Mucosa of gallbladder (tissue), 1 donor: ENCODE data around the gene DHRS13. TPM values are rescaled to one million over a fixed set of nuclear protein-coding genes. Genes with fewer than 3 reads are reported as not detected.
"Not testable (repeated sequence)": the region's sequence is repeated elsewhere in the genome, so short reads cannot be mapped to it uniquely, and the experiment has no call there.

ENCODE experiments used
- DNase-seq: peaks from one replicate; pipeline ENCODE4 v3.0.0-alpha.2; 2020; ENCODE audit warnings: low spot score
- total RNA-seq: library from RNA; stranded (reverse); gene quantifications from one replicate; pipeline ENCODE4 v1.2.1, GENCODE V29; 2021
- donor health status: DM: no; HTN: no; CAD: no.

The DHRS13 gene
- total RNA-seq, 1 donor from 2014 or later: 10.9 TPM

DNA sequence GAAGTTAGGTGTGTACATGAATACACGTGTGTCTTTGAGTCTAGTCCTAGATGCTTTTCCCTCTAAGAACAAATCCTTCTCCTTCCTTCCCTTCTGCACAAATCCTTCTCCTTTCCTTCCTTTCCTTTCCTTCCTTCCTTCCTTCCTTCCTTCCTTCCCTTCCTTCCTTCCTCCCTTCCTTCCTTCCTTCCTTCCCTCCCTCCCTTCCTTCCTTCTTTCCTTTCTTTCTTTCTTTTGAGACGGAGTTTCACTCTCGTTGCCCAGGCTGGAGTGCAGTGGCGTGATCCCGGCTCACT lies 615 bp upstream of the DHRS13 start:
- DNase-seq: not testable (repeated sequence)

- DNase-seq: no peak
These were observed 737 bp downstream of the DHRS13 start for GRCh38 chr17:28901866-28902818.

GRCh38 chr17:28900986-28901726 lies 1.7 kb downstream of the DHRS13 start:
- no peak for DNase-seq

- DNase-seq: no peak
These were observed 3.6 kb downstream of the DHRS13 start for GRCh38 chr17:28899212-28899815.

- no peak for DNase-seq
These were observed 4.3 kb downstream of the DHRS13 start for GRCh38 chr17:28898527-28898955.

DNA sequence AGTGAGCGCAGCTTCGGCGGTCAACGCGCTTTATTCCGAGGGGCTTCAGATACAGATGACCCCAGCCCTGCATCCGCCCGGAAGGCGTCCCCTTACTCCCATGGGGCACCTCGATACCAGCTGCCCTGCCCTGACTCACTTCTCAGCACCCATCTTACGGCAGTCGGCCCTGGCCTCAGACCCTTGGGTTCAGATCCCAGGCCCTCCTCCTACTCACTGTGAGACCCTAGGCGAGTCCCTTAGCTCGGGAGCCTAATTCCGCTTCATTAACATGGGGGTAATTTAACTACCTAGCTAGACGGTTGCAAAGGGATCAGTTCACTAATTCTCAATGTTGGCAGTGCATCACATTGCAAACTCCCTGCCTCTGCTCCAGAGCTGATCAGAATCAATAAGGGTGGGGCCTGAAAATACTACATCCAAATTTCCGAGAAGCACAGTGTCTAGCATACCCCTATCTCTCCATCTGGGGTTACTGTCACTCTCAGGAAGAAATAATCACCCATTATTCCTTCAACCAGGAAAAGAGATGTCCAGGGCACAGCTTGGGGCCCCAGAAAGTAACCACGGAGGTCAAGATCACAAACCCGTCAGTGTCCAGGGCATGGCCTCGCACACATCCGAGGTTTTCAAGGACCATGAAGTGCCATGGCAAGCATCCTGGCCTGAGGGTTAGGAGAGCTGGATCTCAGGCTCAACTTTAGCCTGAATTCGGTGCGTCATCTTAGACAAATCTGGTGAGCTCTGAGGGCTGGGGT lies 4.9 kb downstream of the DHRS13 start:
- peak; percentile 22 for DNase-seq

- peak; percentile 30 for DNase-seq
These were observed 5.8 kb downstream of the DHRS13 start, which contains the start of gene FLOT2 for GRCh38 chr17:28896884-28897768. FLOT2 (minus strand) TSS chr17:28897733; CDS start chr17:28897574, 159 bp downstream.

DNA sequence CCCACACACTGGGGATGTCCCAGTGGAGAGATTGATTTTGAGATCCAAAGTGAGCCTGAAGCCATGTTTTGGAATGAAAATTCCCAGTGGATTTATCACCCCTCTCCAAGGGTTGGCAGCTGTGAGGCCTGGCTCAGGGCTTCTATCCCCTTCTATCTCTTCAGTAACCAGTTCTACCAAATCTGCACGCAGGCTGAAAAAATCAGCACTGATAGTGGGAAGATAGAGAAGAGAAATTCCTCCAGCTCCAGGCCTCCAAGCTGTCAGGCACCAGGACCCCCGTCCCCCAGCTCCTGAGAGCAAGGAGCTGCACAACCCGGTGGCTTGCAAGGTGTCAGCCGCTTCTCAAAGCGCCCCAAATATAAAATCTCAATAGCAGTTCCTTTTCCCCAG lies 6.4 kb downstream of the DHRS13 start:
- no peak for DNase-seq

- DNase-seq: no peak
These were observed 7.0 kb downstream of the DHRS13 start for GRCh38 chr17:28895794-28896447.

DNA sequence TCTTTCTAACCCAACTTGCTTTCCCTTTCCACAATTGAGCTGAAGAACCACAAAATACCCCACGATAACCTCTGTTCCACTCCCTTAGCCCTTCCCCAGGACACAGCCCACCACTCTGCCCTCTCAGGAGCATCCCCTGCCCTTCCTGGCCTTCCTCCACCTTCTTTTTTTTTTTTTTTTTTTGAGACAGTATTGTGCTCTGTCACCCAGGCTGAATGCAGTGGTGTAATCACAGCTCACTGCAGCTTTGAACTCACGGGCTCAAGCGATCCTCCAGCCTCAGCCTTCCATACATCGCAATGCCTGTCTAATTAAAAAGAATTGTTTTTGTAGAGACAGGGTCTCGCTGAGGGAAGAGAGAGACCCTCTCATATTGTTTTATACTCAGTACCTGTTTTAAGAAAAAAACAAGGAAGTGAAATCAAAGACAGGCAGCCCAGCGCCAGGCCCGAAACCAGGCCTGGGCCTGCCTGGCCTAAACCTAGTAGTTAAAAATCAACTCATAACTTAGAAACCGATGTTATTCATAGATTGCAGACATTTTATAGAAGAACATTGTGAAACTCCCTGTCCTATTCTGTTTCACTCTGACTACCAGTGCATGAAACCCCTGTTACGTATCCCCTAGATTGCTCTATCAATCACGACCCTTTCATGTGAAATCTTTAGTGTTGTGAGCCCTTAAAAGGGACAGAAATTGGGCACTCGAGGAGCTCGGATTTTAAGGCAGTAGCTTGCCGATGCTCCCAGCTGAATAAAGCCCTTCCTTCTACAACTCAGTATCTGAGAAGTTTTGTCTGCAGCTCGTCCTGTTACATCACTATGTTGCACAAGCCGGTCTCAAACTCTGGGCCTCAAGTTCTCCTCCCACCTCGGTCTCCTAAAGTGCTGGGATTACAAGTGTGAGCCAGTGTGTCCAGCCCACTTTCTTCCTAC lies 9.4 kb downstream of the DHRS13 start:
- DNase-seq: not testable (repeated sequence)

GRCh38 chr17:28892024-28892423 lies 10.9 kb downstream of the DHRS13 start:
- DNase-seq: no peak

DNA sequence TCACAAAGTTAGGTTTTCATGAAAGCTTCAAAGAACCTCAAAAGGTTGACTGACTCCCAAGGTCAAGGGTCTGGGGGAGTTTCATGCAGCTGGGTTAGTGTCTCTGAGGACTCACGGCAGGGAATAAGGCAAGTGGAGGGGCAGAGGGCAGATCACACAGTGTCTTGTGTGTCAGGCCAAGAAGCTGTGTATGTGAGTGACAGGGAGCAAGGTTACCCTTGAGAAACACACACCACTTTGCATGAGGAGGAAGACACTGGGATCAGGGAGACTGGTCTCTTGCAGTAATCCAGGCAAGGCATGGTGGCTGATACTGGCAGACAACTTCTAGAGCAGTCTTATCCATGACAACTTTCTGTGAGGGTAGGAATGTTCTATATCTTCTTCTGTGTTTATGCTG lies 11.7 kb downstream of the DHRS13 start:
- DNase-seq: no peak

- DNase-seq: no peak
These were observed 12.9 kb downstream of the DHRS13 start for GRCh38 chr17:28889996-28890395.

GRCh38 chr17:28888832-28889231 lies 14.0 kb downstream of the DHRS13 start:
- DNase-seq: no peak

DNA sequence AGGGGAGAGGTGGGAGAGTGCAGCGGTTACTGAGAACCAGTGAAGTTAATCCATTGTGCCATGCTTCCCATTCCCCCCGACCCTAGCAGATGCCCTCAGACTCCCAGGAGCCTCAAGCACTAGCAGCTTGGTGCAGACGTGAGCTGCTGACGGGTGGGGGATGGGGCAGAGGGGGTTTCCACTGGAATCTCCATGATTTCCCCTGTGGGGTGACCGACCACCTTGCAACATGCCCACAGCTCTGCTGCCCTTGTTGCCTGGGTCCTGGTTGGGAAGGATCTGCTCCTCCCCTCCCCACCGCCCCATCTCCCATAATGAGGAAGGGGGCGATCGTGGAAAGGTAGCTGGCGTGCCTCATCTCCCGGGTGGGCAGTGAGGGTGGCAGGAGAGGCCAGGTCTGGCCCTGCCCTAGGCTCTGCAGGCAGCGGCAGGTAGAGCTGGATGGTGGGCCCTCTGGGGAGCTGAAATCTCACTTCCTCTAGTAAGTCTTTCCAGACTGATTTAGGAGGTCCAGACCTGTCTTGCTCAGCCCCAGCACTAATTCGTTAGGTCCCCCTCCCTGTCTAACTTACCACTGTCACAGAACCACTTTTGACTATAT lies 14.9 kb downstream of the DHRS13 start:
- DNase-seq: no peak

DNA sequence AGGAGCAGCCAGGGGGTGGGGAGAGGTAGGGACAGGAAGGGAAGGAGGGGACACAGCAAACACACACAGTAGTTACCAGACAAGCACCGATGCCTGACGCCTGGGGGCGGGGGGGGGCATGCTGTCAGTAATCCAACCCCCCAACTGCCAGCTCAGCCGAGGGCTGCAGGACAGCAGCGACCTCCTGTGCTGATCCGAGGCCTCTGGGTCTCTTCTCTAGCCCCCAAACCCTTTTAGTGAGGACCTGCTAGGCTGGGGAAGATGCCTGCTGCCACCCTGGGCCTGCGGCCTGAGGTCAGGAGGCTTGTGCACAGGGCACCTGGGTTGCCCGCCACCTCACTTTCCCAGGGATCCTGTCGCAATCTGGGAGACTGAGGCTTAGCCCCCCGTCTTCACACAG lies 16.9 kb downstream of the DHRS13 start:
- no peak for DNase-seq

GRCh38 chr17:28885363-28885762 lies 17.5 kb downstream of the DHRS13 start:
- no peak for DNase-seq

DNA sequence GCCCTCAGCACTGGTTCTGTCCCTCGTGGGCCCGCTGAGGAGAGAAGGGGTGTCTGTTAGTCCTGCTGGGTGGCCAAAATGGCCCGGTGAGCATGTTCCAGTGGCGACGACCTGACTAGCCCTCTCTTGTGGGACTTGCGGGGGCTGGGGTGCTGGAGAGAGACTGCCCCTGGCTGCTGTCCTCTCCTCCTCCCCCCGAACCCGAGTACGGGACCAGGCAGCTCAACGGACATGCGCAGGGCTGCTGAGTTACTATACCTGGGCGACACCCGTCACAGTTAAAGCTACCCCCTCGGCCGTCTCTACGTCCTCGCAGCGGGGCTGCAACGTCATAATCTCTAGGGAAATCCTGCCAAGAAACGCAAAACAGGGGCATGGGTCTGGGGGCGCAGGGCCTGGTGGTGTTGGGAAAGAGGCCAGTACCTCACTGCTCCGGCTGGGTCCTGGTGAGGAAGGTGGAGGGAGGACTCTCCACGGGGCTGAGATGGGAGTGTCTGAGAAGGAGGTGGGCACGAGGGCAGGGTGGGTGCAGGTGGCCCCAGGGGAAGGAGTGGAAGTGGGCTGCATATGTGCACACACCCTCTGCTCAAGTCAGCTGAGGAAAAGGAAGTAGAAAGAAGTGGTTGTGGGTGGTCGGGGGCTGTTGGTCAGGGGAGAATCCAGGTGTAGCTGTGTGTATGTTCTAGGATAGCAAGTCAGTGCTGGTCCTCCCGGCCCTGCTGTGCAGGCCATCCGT lies 18.7 kb downstream of the DHRS13 start:
- DNase-seq: no peak
